Activated CD4-positive, alpha-beta T cell treated with anti-CD3 and anti-CD28 coated beads for 48 hours (primary cell): ENCODE results near the gene HDLBP.
"Not testable (repeated sequence)": the region's sequence is repeated elsewhere in the genome, so short reads cannot be mapped to it uniquely, and the experiment has no call there.

Experiments used
- DNase-seq: peaks from one replicate; pipeline ENCODE4 v3.0.0-alpha.2; 2020

HDLBP gene

GRCh38 chr2:241329669-241330615 is 14.5 kb upstream of the HDLBP start:
- no peak for DNase-seq

DNA sequence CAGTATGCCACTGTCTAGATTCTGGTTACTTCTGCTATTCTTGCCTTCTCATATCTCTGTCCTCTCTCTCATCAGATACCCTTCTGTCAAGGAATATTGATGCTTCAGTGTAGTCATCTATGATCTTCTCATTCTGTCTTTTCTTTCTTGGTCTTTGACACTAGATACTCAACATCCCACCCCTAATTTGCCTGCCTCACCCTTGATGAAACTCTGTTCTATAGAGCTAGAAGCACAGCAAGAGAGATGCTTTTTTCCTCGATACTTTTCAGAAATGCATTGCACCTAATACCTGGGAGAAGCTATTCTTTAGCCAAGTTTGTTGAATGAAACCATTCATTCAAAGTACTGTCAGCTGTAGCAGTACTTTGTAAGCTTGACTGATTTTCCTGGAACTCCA is 9.8 kb upstream of the HDLBP start:
- no peak for DNase-seq

DNA sequence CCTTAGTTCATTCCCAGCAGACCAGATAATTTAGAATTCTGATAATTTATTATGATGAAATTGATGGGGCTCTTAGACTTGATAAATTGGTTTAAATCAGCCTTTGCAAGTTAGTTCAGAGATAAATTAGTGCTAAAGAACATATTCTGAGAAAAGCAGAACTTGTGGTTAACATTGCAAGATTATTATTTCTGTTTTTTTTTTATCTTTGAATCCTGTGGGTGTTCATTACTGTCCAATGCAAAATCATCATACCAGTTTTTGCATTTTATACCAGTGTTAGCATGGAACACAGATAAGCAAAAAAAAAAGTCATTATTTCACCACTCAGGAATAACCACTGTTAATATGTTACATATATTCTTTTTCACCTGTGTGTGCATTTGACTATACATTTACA is 9.3 kb upstream of the HDLBP start:
- DNase-seq, result no peak

GRCh38 chr2:241323778-241324177 is 8.3 kb upstream of the HDLBP start:
- no peak for DNase-seq

DNA sequence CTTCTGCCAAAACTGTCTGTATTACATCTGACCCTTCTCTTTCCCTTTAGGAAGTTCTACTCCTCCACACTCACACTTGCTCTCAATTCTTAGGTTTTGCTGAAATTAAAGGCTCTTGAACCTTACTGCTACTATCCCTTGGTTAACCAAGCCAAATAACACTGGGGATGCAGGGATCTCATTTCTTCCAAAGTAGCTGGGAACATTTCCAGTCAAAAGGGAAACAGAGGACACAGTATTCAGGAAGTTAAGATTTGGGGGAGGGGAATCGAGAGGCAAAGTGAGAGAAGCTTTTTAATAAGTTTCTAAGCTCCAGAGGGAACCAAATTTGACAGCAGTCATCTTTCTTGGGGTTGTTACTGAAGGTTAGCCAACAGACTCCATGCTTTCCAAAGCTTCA is 6.4 kb upstream of the HDLBP start:
- no peak for DNase-seq

- DNase-seq, result no peak
These were observed 5.6 kb upstream of the HDLBP start for GRCh38 chr2:241321033-241321432.

GRCh38 chr2:241320394-241320793 is 4.9 kb upstream of the HDLBP start:
- no peak for DNase-seq

DNA sequence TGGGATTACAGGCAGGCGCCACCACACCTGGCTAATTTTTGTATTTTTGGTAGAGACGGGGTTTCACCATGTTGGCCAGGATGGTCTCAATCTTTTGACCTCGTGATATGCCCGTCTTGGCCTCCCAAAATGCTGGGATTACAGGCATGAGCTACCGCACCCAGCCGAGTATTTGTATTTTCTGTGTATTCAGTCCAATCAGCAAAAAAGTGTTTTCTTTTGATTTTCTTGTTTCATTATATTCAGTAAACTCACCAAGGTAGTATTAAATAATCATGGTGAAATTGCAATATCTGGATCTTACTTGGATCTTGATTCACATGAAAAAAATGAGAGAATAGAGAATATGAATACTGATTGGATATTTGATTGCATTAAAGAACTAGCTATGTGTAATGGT is 3.4 kb upstream of the HDLBP start:
- not testable (repeated sequence) for DNase-seq

DNA sequence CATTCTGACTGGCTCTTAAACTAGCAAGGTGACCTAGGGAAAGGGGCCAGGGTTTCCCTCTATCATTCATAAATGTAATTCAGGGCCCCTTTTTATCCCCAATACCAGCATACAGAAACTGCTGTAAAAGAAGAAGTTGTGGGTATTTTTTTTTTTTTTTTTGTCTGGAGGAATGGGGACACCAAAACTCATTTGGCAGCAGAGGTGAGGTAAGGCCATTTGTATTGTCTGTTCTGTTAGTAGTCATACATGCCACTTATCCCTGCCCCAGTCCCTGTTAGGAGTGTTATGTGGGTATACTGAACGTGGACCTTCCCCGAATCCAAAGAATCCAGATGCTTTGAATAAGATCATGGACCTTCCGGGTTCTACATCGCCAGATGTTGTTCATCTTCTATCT is 1.9 kb upstream of the HDLBP start:
- DNase-seq, result no peak

GRCh38 chr2:241316825-241317224 is 1.4 kb upstream of the HDLBP start:
- no peak for DNase-seq

DNA sequence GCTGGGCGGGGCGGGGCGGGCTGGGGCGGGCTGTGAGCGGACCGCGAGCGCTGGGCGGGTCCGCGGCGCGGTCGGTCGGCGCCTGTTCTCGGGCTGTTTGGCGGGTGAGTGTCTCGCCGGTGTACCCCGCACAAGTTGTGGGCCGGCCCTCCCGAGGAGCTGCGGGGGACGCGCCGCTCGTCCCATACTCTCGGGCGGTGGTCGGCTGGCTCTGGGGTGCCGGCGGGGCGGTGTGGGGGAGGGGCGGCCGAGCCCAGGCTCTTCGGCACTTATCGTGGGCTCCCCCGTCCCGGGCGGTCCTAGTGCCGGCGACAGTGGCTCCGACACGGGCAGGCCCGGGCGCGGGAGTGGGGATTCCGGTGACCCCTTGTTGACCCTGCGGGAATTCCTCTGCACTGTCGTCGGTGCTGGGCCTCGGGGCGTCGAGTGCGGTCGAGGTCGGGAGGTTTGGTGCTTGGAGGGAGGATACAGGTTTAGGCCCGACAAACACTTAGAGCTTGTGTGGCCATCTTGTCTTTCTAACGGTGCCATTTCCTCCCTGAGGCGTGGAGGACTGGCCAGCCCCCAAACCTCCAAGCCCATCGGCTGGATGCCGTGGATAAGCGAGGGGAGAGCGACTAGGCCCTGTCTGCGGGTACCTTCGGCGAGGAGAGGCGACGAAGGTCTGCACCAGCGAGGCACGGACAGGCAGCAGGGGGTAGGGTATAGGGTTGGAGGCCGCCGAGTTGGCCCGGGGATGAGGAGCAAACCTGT is 583 bp upstream of the HDLBP start, which contains the start of gene SEPTIN2:
Gene SEPTIN2 (plus strand): TSS at position 47 of the 753 bp plus-strand sequence. CDS start 8,308 bp downstream, outside the sequence.
- DNase-seq, result peak; percentile 81

GRCh38 chr2:241314226-241315092 is 1.0 kb downstream of the HDLBP start:
- DNase-seq, result no peak

DNA sequence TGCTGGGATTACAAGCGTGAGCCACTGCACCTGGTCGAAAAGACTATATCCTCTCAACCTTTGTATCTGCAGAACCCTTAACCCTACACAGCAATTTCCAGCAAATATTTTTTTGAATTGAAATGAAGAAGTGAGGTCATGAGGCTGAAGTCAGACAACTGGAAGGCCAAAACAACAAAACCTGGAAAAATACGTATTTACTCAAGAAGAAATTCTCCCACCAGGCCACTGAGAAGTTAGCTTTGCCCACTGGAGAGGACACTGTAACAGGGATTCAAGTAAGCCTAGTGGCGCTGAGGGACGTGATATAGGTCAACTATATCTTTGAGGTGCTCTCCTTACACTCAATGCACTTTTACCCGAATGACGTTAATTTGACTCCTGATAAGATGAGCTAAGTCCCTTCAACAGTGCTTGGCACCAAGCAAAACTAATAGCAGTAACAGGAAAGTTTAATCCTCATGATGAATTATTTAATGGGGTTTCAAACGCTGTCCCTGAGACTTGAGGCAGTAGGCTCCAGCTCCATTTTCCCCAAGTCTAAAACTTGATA is 1.9 kb downstream of the HDLBP start:
- no peak for DNase-seq

DNA sequence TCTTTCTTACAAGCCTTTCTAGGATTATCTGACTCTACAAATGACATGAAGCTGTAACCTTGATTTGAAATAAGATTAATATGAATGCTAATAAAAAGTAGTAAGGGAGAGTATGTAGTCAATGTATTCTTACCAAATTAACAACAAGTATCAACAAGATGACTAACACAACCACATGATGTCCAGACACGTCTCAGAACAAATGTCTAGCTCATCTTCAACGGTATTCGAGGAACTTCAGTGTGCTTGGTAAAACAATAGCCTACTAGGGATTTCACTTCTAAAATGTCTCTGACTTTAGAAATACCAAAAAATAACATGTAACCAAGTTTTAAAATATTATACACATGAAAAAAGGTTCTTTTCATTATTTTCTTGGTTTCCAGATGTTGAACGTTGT is 3.4 kb downstream of the HDLBP start:
- DNase-seq, result no peak

DNA sequence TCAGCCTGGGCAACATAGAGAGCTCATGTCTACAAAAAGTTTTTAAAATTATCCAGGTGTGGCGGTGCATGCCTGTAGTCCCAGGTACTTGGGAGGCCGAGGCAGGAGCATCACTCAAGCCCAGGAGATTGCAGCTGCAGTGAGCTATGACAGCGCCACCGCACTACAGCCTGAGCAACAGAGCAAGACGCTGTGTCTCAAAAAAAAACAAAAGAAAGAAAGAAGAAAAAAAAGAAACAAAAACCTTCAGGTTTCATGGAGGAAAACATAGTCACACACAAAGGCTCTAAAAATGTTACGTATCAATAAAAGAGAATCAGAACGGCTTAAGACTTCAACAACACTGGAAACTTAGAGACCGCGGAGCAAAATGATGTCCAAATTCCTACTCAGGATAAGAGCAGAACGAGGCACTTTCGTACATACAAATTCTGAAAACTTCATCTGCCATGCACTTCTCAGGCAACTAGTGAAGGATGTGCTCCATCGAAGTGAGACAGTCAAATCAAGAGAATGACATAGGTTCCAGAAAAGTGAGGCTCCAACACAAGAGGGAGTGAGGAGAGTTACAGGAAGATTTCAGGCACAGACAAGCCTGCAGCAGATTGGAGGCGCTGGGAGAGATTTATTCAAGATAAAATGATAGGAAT is 4.4 kb downstream of the HDLBP start:
- DNase-seq, result no peak

DNA sequence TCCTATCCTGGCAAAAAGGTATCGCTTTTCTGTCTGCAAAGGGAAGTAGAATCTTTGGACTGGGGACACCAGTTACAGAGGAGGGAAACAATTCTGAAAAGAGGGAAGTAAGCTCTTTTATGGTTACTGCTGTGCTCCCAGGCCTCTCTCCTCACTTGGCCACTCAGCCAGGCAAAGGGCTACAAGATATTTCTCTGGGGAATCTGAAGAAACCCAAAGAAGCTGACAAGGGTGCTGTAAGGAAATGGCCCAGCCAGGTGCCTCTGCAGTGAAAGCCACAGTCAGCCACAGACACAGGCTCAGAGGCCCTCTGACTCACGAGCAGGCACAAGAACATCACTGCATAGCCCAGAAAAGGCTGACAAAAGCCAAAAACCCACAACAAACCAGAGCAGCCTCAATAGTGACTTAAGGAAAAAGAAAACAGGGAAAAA is 5.8 kb downstream of the HDLBP start:
- DNase-seq, result peak; percentile 76

GRCh38 chr2:241308832-241309500 is 6.5 kb downstream of the HDLBP start:
- no peak for DNase-seq

DNA sequence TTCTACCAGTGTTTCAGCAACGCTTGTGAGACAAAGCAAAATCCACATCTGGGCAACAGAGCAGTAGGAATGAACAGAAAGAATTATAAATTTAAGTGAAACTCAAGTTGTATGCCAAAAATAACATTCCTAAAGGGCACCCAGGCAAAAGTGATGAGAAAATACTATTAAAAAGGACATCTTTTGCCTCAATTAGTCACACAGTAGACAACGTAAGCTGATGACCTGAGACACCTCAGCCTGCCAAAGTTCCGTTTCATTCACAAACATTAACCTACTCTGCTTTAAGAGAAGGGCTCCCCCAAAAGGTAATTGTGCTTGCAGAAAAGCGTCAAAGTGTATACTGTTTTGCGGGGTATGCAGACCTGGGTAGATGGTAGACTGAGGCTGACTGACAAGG is 7.2 kb downstream of the HDLBP start:
- no peak for DNase-seq

DNA sequence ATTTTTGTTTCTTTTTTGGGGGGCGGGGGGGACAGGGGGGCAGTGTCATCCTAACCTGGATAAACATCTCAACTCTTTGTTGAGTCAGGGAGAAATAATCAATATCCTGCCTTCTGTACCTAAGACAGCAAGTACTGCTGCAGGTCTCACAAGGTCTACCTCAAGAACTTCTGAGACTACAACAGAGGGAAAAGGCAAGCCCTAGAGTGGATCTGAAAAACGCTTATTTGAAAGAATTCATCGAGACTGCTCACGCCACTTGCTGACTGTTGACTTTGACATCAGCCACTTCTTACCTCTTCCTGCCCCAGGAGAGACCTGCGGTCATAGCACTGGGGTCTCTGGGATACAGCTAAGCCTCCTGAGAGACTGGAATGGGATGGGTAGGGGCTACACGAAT is 8.4 kb downstream of the HDLBP start:
- no peak for DNase-seq

- no peak for DNase-seq
These were observed 11.3 kb downstream of the HDLBP start for GRCh38 chr2:241304039-241304670.
